ENCODE results near the gene PNP. TPM values are rescaled to one million over a fixed set of nuclear protein-coding genes. Genes with fewer than 3 reads are reported as not detected.

PNP gene
- total RNA-seq, 3 donors from 2014 or later, result 38.8 to 74.8 (median 72.8) TPM

DNA sequence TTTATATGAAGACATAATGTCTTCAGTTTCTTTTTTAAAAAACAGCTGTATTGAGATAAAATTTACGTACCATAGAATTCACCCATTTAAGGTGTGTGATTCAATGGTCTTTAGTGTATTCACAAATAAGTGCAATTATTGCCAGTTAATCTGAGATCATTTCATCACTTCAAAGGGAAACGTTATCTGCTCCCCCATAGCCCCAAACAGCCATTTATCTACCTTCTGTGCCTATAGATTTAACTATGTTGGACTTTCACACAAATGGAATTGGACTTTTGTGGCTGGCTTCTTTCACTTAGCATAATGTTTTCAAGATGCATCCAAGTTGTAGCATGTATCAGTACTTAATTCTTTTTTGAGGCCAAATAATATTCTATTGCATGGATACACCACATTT is 9.7 kb downstream of the PNP start:
- intact Hi-C loops (cut with DNase I, micrococcal nuclease), result no loop called here

GRCh38 chr14:20482382-20482781 is 13.2 kb downstream of the PNP start:
- H3K4me1 ChIP-seq (ENCODE audit: low read depth), result no peaks in the 10 kb centered on the region
- DNase-seq, result no peak
- ATAC-seq, result no peak
- no peaks in the 10 kb centered on the region for H3K9me3 ChIP-seq
- intact Hi-C loops (cut with DNase I, micrococcal nuclease), result no loop called here
- no peak for TF ChIP-seq CTCF (IDR thresholded peaks at IDR 0.05)
- no peaks in the 10 kb centered on the region for H3K36me3 ChIP-seq (ENCODE audit: low read depth)
- H3K4me3 ChIP-seq, result no peak overlapping the region

More for the DNA sequence above, 9.7 kb downstream of the PNP start:
- peaks cover 5% of the 10 kb centered on the region for H3K4me1 ChIP-seq (ENCODE audit: low read depth)
- H3K9me3 ChIP-seq, result no peaks in the 10 kb centered on the region
- H3K4me3 ChIP-seq, result no peak overlapping the region
- no peak for TF ChIP-seq CTCF (IDR thresholded peaks at IDR 0.05)
- ATAC-seq (no peak), DNase-seq (no peak)
- peaks cover 5% of the 10 kb centered on the region for H3K36me3 ChIP-seq (ENCODE audit: low read depth)

- Histone ChIP-seq H3K4me1 (ENCODE audit: low read depth) (no peaks in the 10 kb centered on the region), H3K36me3 (ENCODE audit: low read depth) (no peaks in the 10 kb centered on the region), H3K4me3 (no peak overlapping the region), H3K9me3 (no peaks in the 10 kb centered on the region)
- TF ChIP-seq CTCF (IDR thresholded peaks at IDR 0.05), result no peak
- ATAC-seq, result peak; percentile 34
- DNase-seq, result no peak
- intact Hi-C loops (cut with DNase I, micrococcal nuclease), result no loop called here
These were observed 16.7 kb downstream of the PNP start for GRCh38 chr14:20485900-20486299.

DNA sequence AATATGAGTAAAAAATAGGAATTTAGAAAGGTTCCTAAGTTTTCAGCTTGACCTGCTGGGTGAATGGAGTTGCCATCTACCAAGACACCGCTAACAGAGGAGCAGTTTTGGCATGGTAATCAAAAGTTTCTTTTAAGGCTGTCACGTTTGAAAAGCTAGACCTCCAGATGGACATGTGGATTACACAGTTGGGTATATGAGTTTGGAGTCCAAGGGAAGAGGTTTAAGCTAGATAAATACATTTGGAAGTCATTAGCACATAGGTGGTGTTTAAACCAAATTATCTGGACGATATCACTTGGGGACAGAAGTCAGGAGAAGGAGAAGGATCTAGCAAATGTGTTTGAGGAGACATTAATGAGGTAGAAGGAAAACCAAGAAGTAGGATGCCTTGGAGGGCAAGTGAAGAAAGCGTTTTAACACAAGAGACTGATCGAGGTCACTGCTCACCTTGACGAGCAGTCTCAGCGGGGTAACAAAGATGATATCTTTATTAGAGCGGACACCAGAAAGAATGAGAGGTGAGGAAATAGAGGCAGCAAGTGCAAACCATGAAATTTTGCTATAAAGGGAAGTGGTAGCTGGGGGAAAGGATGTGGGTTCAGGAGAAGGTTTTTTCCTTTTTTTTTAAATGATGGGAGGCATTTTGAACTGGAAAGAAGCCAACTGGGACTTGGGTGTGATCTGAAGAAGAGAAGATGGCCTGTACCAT is 17.6 kb downstream of the PNP start:
- H3K9me3 ChIP-seq, result no peaks in the 10 kb centered on the region
- ATAC-seq, result no peak
- intact Hi-C loops (cut with DNase I, micrococcal nuclease), result no loop called here
- no peak overlapping the region for H3K4me3 ChIP-seq
- no peak for TF ChIP-seq CTCF (IDR thresholded peaks at IDR 0.05)
- no peak for DNase-seq
- H3K36me3 ChIP-seq (ENCODE audit: low read depth), result no peaks in the 10 kb centered on the region
- H3K4me1 ChIP-seq (ENCODE audit: low read depth), result no peaks in the 10 kb centered on the region

DNA sequence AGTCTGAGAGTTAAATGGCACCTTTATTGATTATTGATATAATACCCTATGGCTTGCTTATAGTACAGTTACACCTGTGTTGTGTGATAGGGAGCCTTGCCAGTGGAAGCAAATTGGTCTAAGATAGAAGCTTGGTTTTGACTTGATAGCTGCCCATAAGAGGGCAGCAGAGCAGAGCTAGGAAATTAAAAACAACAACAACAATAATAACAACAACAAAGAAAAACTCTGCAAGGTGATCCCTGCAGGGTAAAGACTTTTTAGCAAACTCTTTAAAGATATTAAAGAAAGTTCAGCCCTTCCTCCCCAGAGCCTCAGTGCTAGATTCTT is 18.2 kb downstream of the PNP start:
- intact Hi-C loops (cut with DNase I, micrococcal nuclease), result no loop called here
- Histone ChIP-seq H3K9me3 (no peaks in the 10 kb centered on the region), H3K4me3 (no peak overlapping the region), H3K4me1 (ENCODE audit: low read depth) (no peaks in the 10 kb centered on the region), H3K36me3 (ENCODE audit: low read depth) (no peaks in the 10 kb centered on the region)
- ATAC-seq (no peak), DNase-seq (no peak)
- TF ChIP-seq CTCF (IDR thresholded peaks at IDR 0.05), result no peak
